BJ (cell line): ENCODE measurements around the gene SNCG. TPM values are rescaled to one million over a fixed set of nuclear protein-coding genes. Genes with fewer than 3 reads are reported as not detected.

ENCODE experiments used
- CTCF ChIA-PET: fragments of 350-600 bp; formaldehyde crosslinking; extraction: SDS; loops from one replicate; lab custom pipeline; 2021; ENCODE audit warnings: antibody characterized with exemption, inconsistent platforms; lab: Yijun Ruan, JAX
- POLR2A ChIA-PET: fragments of 300-600 bp; sonication (Branson Sonifier 250); formaldehyde crosslinking; extraction: SDS; loops from one replicate; lab custom pipeline; 2021; ENCODE audit warnings: antibody characterized with exemption; lab: Charles Lee
- DNase-seq: peaks from one replicate; pipeline ENCODE4 v3.0.0-alpha.2; 2011; ENCODE audit warnings: low read depth
- H3K27me3 ChIP-seq: 2 replicates; pipeline ENCODE4 v1.6.0; 2011; ENCODE audit warnings: low read length; ENCODE audit not compliant: control insufficient read depth, insufficient read depth
- H3K36me3 ChIP-seq: 2 replicates; pipeline ENCODE4 v1.5.1; 2011; ENCODE audit warnings: low read length; ENCODE audit not compliant: control insufficient read depth, insufficient read depth
- H3K4me3 ChIP-seq: 2 replicates; pipeline ENCODE4 v1.5.1; 2011; ENCODE audit warnings: low read depth, mild to moderate bottlenecking, control low read depth, low read length
- polyA minus RNA-seq: library from RNA; depleted of rRNA, polyadenylated mRNA; stranded (reverse); fragments of >200 nt; gene quantifications from 2 replicates; pipeline ENCODE4 v1.2.3, GENCODE V29; 2011; rRNA and poly(A)+ RNA removed
- polyA plus RNA-seq: library from polyadenylated mRNA; depleted of rRNA; stranded (reverse); fragments of >200 nt; gene quantifications from 2 replicates; pipeline ENCODE4 v1.2.3, GENCODE V29; 2011; rRNA removed
- TF ChIP-seq, protein P1 (sequence below): IDR thresholded peaks from 2 replicates; pipeline ENCODE4 v1.5.1; 2011; ENCODE audit warnings: low read depth, mild to moderate bottlenecking, control low read depth, inconsistent platforms, low read length, moderate library complexity; ENCODE audit not compliant: insufficient read depth

The SNCG gene
- polyA plus RNA-seq (6.3 and 9.7 TPM in 2 replicates), polyA minus RNA-seq (2.8 and 8.0 TPM in 2 replicates)

DNA sequence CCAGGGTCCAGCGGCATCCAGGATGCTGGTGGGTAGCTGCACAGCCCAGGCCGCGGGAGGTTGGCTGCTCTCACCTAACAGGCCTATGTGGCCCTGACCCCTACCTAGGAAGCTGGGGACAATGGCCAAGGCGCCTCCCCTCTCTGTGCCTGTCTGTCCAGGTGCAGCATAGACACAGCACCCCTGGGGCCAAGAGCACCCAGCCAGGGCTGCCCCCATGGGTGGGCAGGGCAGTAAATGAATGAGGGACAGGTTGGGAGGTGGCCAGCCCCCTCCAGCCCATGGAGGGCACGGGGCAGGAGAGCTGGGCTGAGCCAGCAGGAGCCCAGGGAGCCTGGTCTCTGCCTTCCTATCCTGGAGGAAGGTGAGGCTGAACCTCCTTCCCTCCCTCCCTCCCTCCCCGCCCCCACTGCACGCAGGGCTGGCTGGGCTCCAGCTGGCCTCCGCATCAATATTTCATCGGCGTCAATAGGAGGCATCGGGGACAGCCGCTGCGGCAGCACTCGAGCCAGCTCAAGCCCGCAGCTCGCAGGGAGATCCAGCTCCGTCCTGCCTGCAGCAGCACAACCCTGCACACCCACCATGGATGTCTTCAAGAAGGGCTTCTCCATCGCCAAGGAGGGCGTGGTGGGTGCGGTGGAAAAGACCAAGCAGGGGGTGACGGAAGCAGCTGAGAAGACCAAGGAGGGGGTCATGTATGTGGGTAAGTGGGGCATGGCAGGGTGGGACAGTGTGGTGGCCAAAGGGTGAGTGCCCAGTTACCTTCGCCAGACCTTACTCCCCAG is at the start of gene SNCG:
SNCG (plus strand) TSS at position 484 of the 785 bp plus-strand sequence; CDS start at position 583, 99 bp downstream.
- H3K4me3 ChIP-seq = no peak within 1 kb of the TSS
- no peaks in the 10 kb centered on the region for H3K27me3 ChIP-seq
- CTCF ChIA-PET = interaction anchor here (0.9 to 19.2 kb wide), 6 partner anchors 8 to 270 kb away, joined by 3 to 346 read pairs (median 6); partner anchors contain the start of gene ADIRF
- DNase-seq = no peak
- TF ChIP-seq, protein P1, sequence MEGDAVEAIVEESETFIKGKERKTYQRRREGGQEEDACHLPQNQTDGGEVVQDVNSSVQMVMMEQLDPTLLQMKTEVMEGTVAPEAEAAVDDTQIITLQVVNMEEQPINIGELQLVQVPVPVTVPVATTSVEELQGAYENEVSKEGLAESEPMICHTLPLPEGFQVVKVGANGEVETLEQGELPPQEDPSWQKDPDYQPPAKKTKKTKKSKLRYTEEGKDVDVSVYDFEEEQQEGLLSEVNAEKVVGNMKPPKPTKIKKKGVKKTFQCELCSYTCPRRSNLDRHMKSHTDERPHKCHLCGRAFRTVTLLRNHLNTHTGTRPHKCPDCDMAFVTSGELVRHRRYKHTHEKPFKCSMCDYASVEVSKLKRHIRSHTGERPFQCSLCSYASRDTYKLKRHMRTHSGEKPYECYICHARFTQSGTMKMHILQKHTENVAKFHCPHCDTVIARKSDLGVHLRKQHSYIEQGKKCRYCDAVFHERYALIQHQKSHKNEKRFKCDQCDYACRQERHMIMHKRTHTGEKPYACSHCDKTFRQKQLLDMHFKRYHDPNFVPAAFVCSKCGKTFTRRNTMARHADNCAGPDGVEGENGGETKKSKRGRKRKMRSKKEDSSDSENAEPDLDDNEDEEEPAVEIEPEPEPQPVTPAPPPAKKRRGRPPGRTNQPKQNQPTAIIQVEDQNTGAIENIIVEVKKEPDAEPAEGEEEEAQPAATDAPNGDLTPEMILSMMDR = no peak
- no peaks in the 10 kb centered on the region for H3K36me3 ChIP-seq
- POLR2A ChIA-PET = interaction anchor here (1.7 kb wide), 1 partner anchor 11 kb away, joined by 4 read pairs; no protein-coding TSS in a partner anchor

DNA sequence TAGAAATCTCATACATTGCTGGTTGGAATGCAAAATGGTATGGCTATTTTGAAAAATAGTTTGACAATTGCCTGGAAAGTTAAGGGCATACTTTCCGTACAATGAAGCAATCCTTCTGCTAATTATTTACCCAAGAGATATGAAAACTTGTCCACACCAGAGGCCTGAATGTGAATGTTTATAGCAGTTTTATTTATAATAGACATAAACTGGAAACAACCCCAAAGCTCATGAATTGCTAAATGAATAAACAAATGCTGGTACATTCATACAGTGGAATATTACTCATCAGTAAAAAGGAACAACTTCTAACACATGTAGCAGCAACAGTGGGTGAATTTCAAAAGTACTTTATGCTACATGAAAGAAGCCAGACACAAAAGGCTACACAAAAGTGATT is 43.7 kb upstream of the SNCG start:
- ChIA-PET CTCF (interaction anchor here (0.8 to 0.9 kb wide), 2 partner anchors 15 to 227 kb away, joined by 3 read pairs; no protein-coding TSS in a partner anchor), POLR2A (no interaction called here)
- Histone ChIP-seq H3K4me3 (no peak overlapping the region), H3K36me3 (peaks cover 7% of the 10 kb centered on the region), H3K27me3 (no peaks in the 10 kb centered on the region)
- no peak for DNase-seq
- TF ChIP-seq, protein P1 = no peak

DNA sequence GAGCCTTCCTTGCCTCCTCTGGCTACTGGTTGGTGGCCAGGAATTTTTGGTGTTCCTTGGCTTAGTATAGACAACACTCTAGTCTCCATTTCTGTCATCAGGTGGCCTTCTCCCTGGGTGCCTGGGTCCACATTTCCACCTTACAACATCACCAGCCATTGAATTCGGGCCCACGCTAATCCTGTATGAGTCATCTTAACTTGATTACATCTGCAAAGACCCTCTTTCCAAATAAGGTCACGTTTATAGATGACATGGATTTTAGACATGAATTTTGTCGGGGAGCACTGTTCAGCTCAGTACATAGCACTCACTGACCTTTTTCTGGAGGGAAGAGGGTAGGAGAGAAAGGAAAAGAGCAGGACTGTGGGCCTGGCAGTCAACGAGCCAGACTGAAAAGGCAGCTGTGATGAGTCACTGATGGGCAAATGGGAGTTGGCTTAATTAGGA is 40.4 kb upstream of the SNCG start:
- no peaks in the 10 kb centered on the region for H3K27me3 ChIP-seq
- ChIA-PET POLR2A (interaction anchor here (0.7 kb wide), 1 partner anchor 25 kb away, joined by 8 read pairs; no protein-coding TSS in a partner anchor), CTCF (interaction anchor here (0.6 to 3.0 kb wide), 4 partner anchors 10 to 22 kb away, joined by 3 to 11 read pairs (median 4); no protein-coding TSS in a partner anchor)
- no peak overlapping the region for H3K4me3 ChIP-seq
- no peak for DNase-seq
- H3K36me3 ChIP-seq = peaks cover 13% of the 10 kb centered on the region
- TF ChIP-seq, protein P1 = no peak

DNA sequence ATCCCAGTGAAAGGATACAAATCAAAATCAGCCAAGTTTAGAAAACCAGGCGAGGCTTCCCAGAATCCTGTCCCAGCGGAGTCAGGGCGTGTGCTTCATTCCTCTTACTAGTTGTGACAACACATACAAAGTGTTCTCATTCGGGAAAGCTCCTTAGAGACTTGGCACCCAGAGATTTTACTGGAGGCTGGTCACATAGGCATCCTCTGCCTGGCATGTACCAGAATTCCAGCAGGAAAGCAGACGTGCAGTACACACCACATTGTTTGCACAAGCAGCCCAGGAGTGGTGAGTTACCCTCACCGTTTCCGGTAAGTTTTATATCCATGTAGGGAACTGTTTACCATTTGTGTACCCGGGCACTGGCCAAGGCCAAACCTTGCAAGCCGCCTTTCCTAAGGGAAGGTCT is 35.8 kb upstream of the SNCG start:
- H3K27me3 ChIP-seq = no peaks in the 10 kb centered on the region
- TF ChIP-seq, protein P1 = no peak
- ChIA-PET POLR2A (no interaction called here), CTCF (no interaction called here)
- no peak for DNase-seq
- H3K4me3 ChIP-seq = no peak overlapping the region
- peaks cover 8% of the 10 kb centered on the region for H3K36me3 ChIP-seq
